GM12878 (cell line): Measurements from ENCODE around the gene SNAP47. TPM values are rescaled to one million over a fixed set of nuclear protein-coding genes. Genes with fewer than 3 reads are reported as not detected.
A peak's percentile ranks its signal among the peaks of the same experiment; 100 is the strongest.

ENCODE experiments used
- ATF2 ChIP-seq: IDR thresholded peaks from 2 replicates; pipeline ENCODE4 v1.6.1; 2012; ENCODE audit warnings: low read length, inconsistent platforms
- BHLHE40 ChIP-seq, 2 experiments: fragments of 450-650 bp in 1 of 2; IDR thresholded peaks; 2 replicates each; pipeline ENCODE4 v1.6.1; 2011 to 2017; ENCODE audit warnings: low read depth in 2 of 2, borderline replicate concordance in 1 of 2, improper control_type of control experiment in 1 of 2, low read length in 1 of 2, mild to moderate bottlenecking in 1 of 2
- HCFC1 ChIP-seq: fragments of 150-350 bp; IDR thresholded peaks from 2 replicates; pipeline ENCODE4 v1.6.1; 2014; ENCODE audit warnings: low read length
- HDAC6 ChIP-seq: fragments of 200-600 bp; sonication (generic); IDR thresholded peaks from one replicate; pipeline ENCODE4 v1.8.0; 2017; ENCODE audit warnings: antibody characterized with exemption; ENCODE audit not compliant: unreplicated experiment
- HDGF ChIP-seq: fragments of 450-650 bp; IDR thresholded peaks from 2 replicates; pipeline ENCODE4 v1.6.1; 2016; ENCODE audit warnings: antibody characterized with exemption
- MAX ChIP-seq: IDR thresholded peaks from 2 replicates; pipeline ENCODE4 v1.6.1; 2012; ENCODE audit warnings: low read depth, low read length, improper control_type of control experiment
- MEF2A ChIP-seq: IDR thresholded peaks from 2 replicates; pipeline ENCODE4 v1.6.1; 2011; ENCODE audit warnings: low read depth, mild to moderate bottlenecking, low read length, moderate library complexity; ENCODE audit not compliant: insufficient read depth
- MLLT1 ChIP-seq: fragments of 450-650 bp; IDR thresholded peaks from 2 replicates; pipeline ENCODE4 v1.6.1; 2016; ENCODE audit warnings: mild to moderate bottlenecking
- NFXL1 ChIP-seq: fragments of 450-650 bp; IDR thresholded peaks from 2 replicates; pipeline ENCODE4 v1.6.1; 2017; ENCODE audit warnings: antibody characterized with exemption, mild to moderate bottlenecking, borderline replicate concordance
- NRF1 ChIP-seq: conservative IDR thresholded peaks from 2 replicates; pipeline ENCODE4 v1.6.1; 2011; ENCODE audit warnings: mild to moderate bottlenecking, low read depth, low read length, improper control_type of control experiment
- POLR2AphosphoS2 ChIP-seq: IDR thresholded peaks from 2 replicates; pipeline ENCODE4 v1.6.1; 2011; ENCODE audit warnings: low read depth, mild to moderate bottlenecking, low read length, improper control_type of control experiment, moderate library complexity
- POLR2AphosphoS5 ChIP-seq: IDR thresholded peaks from 2 replicates; pipeline ENCODE4 v1.6.1; 2011; ENCODE audit warnings: mild to moderate bottlenecking, low read length, inconsistent platforms
- RAD21 ChIP-seq: IDR thresholded peaks from 2 replicates; pipeline ENCODE4 v1.6.1; 2011; ENCODE audit warnings: mild to moderate bottlenecking, low read depth, low read length, moderate library complexity; ENCODE audit not compliant: insufficient read depth
- RAD51 ChIP-seq: fragments of 450-650 bp; IDR thresholded peaks from 2 replicates; pipeline ENCODE4 v1.6.1; 2016; ENCODE audit warnings: moderate library complexity, mild to moderate bottlenecking, inconsistent platforms
- RELB ChIP-seq: fragments of 450-650 bp; IDR thresholded peaks from 2 replicates; pipeline ENCODE4 v1.6.1; 2017; ENCODE audit warnings: low read depth, mild to moderate bottlenecking, moderate library complexity
- SIN3A ChIP-seq: IDR thresholded peaks from 2 replicates; pipeline ENCODE4 v1.6.1; 2012; ENCODE audit warnings: low read depth, low read length, improper control_type of control experiment
- SP1 ChIP-seq: IDR thresholded peaks from one replicate; pipeline ENCODE4 v1.6.1; 2011; ENCODE audit warnings: low read depth, low read length
- SREBF1 ChIP-seq: IDR thresholded peaks from 2 replicates; pipeline ENCODE4 v1.6.1; 2012; ENCODE audit warnings: mild to moderate bottlenecking, low read length
- SRF ChIP-seq, 2 experiments: IDR thresholded peaks; 2 replicates each; pipeline ENCODE4 v1.6.1; 2011; ENCODE audit warnings: low read depth in 2 of 2, low read length in 2 of 2, mild to moderate bottlenecking in 1 of 2, moderate library complexity in 1 of 2
- TAF1 ChIP-seq: IDR thresholded peaks from 2 replicates; pipeline ENCODE4 v1.6.1; 2011; ENCODE audit warnings: mild to moderate bottlenecking, low read depth, low read length, borderline replicate concordance
- TCF12 ChIP-seq: IDR thresholded peaks from 2 replicates; pipeline ENCODE4 v1.6.1; 2011; ENCODE audit warnings: low read depth, mild to moderate bottlenecking, low read length
- WRNIP1 ChIP-seq: IDR thresholded peaks from 2 replicates; pipeline ENCODE4 v1.6.1; 2011; ENCODE audit warnings: low read depth, low read length, improper control_type of control experiment, borderline replicate concordance
- ZZZ3 ChIP-seq: IDR thresholded peaks from 2 replicates; pipeline ENCODE4 v1.6.1; 2011; ENCODE audit warnings: low read depth; ENCODE audit not compliant: control insufficient read depth, insufficient read length
- polyA plus RNA-seq, 11 experiments: library from polyadenylated mRNA; depleted of rRNA in 4 of 11; unstranded in 6 of 11; stranded (reverse) in 5 of 11; fragments of >200 nt; fragmentation: Nextera tagmentation in 4 of 11; fragmentation: Illumina TruSeq in 1 of 11; extraction: Ambion mirVana in 4 of 11; extraction: Trizol in 1 of 11; gene quantifications; 1 replicate in 1 of 11; 2 replicates in 10 of 11; pipeline versions ENCODE4 v1.2.1 to v1.2.3, GENCODE V29; 2011 to 2016; ENCODE audit warnings: inconsistent platforms in 2 of 11, missing spikeins in 2 of 11, low read depth in 1 of 11
- total RNA-seq, 4 experiments: library from RNA; depleted of rRNA in 3 of 4; stranded (reverse); fragments of >200 nt in 3 of 4; fragmentation: Illumina TruSeq in 1 of 4; extraction: Trizol in 1 of 4; gene quantifications; 2 replicates each; pipeline versions ENCODE4 v1.2.1 to v1.2.3, GENCODE V29; 2013 to 2021

Gene SNAP47
- total and polyA plus RNA-seq, 10 of the 15 experiments (the other 5 are each of a cell fraction or from before 2014, with no cell fraction given) = 1.3 to 39.6 (median 25.2) TPM

GRCh38 chr1:227787513-227788270, 52.5 kb downstream of the SNAP47 start (continued):
- TF ChIP-seq RELB = no peak
- TF ChIP-seq RAD21 = no peak
- TF ChIP-seq MEF2A = no peak
- peak; percentile 55; the same call in 1 of the 2 replicates for TF ChIP-seq TAF1
- no peak; the same call in 1 of the 2 replicates for TF ChIP-seq POLR2AphosphoS5
- TF ChIP-seq NFXL1 = no peak
- no peak for TF ChIP-seq ZZZ3
- no peak for TF ChIP-seq HDAC6
- TF ChIP-seq HDGF = no peak
- 0 out of 2 replicates have a peak, but pooled peaks have one; percentile 3 for TF ChIP-seq NRF1
- TF ChIP-seq BHLHE40 (IDR thresholded peaks at IDR 0.05; ENCODE audit: borderline replicate concordance in 1 of 2, low read depth in 2 of 2, low read length in 1 of 2) = peak; percentile 76 to 85
- TF ChIP-seq SRF (IDR thresholded peaks at IDR 0.05; ENCODE audit: low read depth in 2 of 2, low read length in 2 of 2) = no peak
- TF ChIP-seq RAD51 = no peak
- TF ChIP-seq MLLT1 = 0 out of 2 replicates have a peak, but pooled peaks have one; percentile 25
- TF ChIP-seq POLR2AphosphoS2 = no peak
- no peak for TF ChIP-seq SP1
- TF ChIP-seq TCF12 = 0 out of 2 replicates have a peak, but pooled peaks have one; percentile 48
- TF ChIP-seq WRNIP1 = no peak
- TF ChIP-seq SIN3A = peak; percentile 37; the same call in 1 of the 2 replicates
- TF ChIP-seq ATF2 = no peak
- TF ChIP-seq MAX = no peak; the same call in 1 of the 2 replicates
- TF ChIP-seq HCFC1 = no peak
- TF ChIP-seq SREBF1 = no peak
